ENCODE results near the gene MBLAC1. TPM values are rescaled to one million over a fixed set of nuclear protein-coding genes. Genes with fewer than 3 reads are reported as not detected.
A peak's percentile ranks its signal among the peaks of the same experiment; 100 is the strongest.

The MBLAC1 gene
- total RNA-seq (2012; rRNA removed): 0.56 and 0.72 TPM in 2 replicates
- 1.4 and 1.6 TPM in 2 replicates for polyA plus RNA-seq (2012; rRNA removed)
- polyA plus RNA-seq (2012; cell fraction: cytosol; rRNA removed): 2.8 and 3.1 TPM in 2 replicates
- 1.8 and 3.1 TPM in 2 replicates for polyA plus RNA-seq (2012; cell fraction: nucleus; rRNA removed; ENCODE audit: low replicate concordance)
- Bru-seq, nascent RNA: percentile 51 among the genes with signal in this experiment
- BruChase-seq, experiment 1, labeled RNA remaining after a 6-hour chase: percentile 61 among the genes with signal in this experiment
- percentile 49 among the genes with signal in this experiment for BruChase-seq, experiment 2, labeled RNA remaining after a 2-hour chase
- long read RNA-seq, partial matches to known transcripts: 0 of 2 reads
- long read RNA-seq, other reads (novel, unspliced or antisense): 0 of 2 reads

- Histone ChIP-seq H3K9me3 (ENCODE audit: control insufficient read depth, insufficient read depth, low read length) (no peaks in the 10 kb centered on the region), H3K18ac (ENCODE audit: low read depth, low read length) (peak within 1 kb of the TSS; percentile 88), H4K91ac (ENCODE audit: insufficient read depth, low read depth, low read length) (peak within 1 kb of the TSS; percentile 98), H3K4me2 (ENCODE audit: low read depth, low read length) (peak within 1 kb of the TSS; percentile 88), H2AFZ (replicated peaks; ENCODE audit: low read length, poor library complexity) (peak within 1 kb of the TSS; percentile 98), H3K14ac (replicated peaks; ENCODE audit: low read depth, low read length) (peak within 1 kb of the TSS; percentile 99), H3K4me1 (ENCODE audit: control insufficient read depth, insufficient read depth, low read length) (peaks cover 2% of the 10 kb centered on the region; the same call in 1 of the 2 replicates), H2AK9ac (replicated peaks; ENCODE audit: low read depth, low read length, poor library complexity) (peak within 1 kb of the TSS; percentile 96), H3K4ac (ENCODE audit: low read depth, low read length) (peak within 1 kb of the TSS; percentile 98), H3K9me1 (ENCODE audit: insufficient read depth, low read length) (peaks cover 4% of the 10 kb centered on the region; the same call in 1 of the 2 replicates), H3K36me3 (ENCODE audit: control insufficient read depth, insufficient read depth, low read length) (peaks cover 4% of the 10 kb centered on the region; the same call in 1 of the 2 replicates), H2AK5ac (ENCODE audit: low read depth, low read length) (peak within 1 kb of the TSS; percentile 86), H2BK20ac (ENCODE audit: low read depth, low read length) (peak within 1 kb of the TSS; percentile 50; the same call in 1 of the 2 replicates), H3K27ac (ENCODE audit: insufficient read depth, low read length) (peak within 1 kb of the TSS; percentile 94), H3K27me3 (ENCODE audit: control insufficient read depth, insufficient read depth, low read length) (no peaks in the 10 kb centered on the region), H2BK15ac (ENCODE audit: low read depth, low read length) (peak within 1 kb of the TSS; percentile 99; the same call in 2 of the 3 replicates), H2BK5ac (ENCODE audit: low read depth, low read length, poor library complexity, severe bottlenecking) (peak within 1 kb of the TSS; percentile 92), H3K56ac (ENCODE audit: extremely low read depth, insufficient read depth, low read length) (peak within 1 kb of the TSS; percentile 99), H4K5ac (ENCODE audit: low read depth, low read length) (peak within 1 kb of the TSS; percentile 87), H4K8ac (ENCODE audit: low read depth in 2 of 2, low read length in 2 of 2) (peak within 1 kb of the TSS; percentile 94 to 99), H3K9ac (ENCODE audit: low read depth, low read length) (peak within 1 kb of the TSS; percentile 97), H2BK120ac (ENCODE audit: low read depth, low read length) (peak within 1 kb of the TSS; percentile 94), H3K79me1 (ENCODE audit: low read depth in 1 of 2, low read length in 2 of 2) (peaks cover 18 to 51% of the 10 kb centered on the region in 2 experiments; a peak in 3 of 4 replicates), H4K20me1 (ENCODE audit: insufficient read depth, low read length) (no peaks in the 10 kb centered on the region), H3K4me3 (ENCODE audit: insufficient read depth, low read depth, low read length) (peak within 1 kb of the TSS; percentile 68), H3K23ac (ENCODE audit: low read depth, low read length) (peak within 1 kb of the TSS; percentile 99)
- POLR2A ChIA-PET (ENCODE audit: unreplicated experiment): no interaction called here
- 1% methylated on average over 49 of the region's 85 CpGs; no CpG with 5 or more reads in 1 of the 2 experiments for WGBS, 2 experiments (ENCODE audit: extremely low coverage in 2 of 2, insufficient read length in 1 of 2)
- ATAC-seq (ENCODE audit: low read depth) (peak; percentile 90), DNase-seq (peak; percentile 90)
- intact Hi-C loops (cut with micrococcal nuclease) (no loop called here), in situ Hi-C loops (cut with MboI; ENCODE audit: low sequenced_read_pairs) (no loop called here), dilution Hi-C loops (cut with HindIII; ENCODE audit: low sequenced_read_pairs, unreplicated experiment) (no loop called here)
- CTCF ChIA-PET: no interaction called here
- BruUV-seq (replicated peaks): no TSS peak
- TF ChIP-seq MAFK (IDR thresholded peaks at IDR 0.05; ENCODE audit: low read depth, low read length) (no peak), BHLHE40 (IDR thresholded peaks at IDR 0.05; ENCODE audit: low read depth, low read length) (peak; percentile 97), NFE2L2 (IDR thresholded peaks at IDR 0.05; ENCODE audit: low read depth, low read length) (no peak), CTCF (conservative IDR thresholded peaks at IDR 0.05; ENCODE audit: low read depth, low read length) (no peak), FOS (IDR thresholded peaks at IDR 0.05; ENCODE audit: low read depth, low read length) (no peak), RCOR1 (IDR thresholded peaks at IDR 0.05; ENCODE audit: insufficient replicate concordance, low read length) (no peak), ELK1 (IDR thresholded peaks at IDR 0.05; ENCODE audit: borderline replicate concordance, low read depth, low read length) (no peak), RFX5 (IDR thresholded peaks at IDR 0.05; ENCODE audit: low read depth, low read length) (no peak), RAD21 (IDR thresholded peaks at IDR 0.05; ENCODE audit: low read length) (no peak), MXI1 (IDR thresholded peaks at IDR 0.05; ENCODE audit: borderline replicate concordance, low read depth, low read length) (no peak), CHD1 (IDR thresholded peaks at IDR 0.05; ENCODE audit: low read depth, low read length) (peak; percentile 92; the same call in 1 of the 2 replicates), SMC3 (IDR thresholded peaks at IDR 0.05; ENCODE audit: low read depth, low read length) (0 out of 2 replicates have a peak, but pooled peaks have one; percentile 4)
Measured at GRCh38 chr7:100126931-100127865, at the start of gene MBLAC1. MBLAC1 (plus strand) TSS chr7:100126967; CDS start chr7:100127396, 429 bp downstream.
